CD4-positive, alpha-beta memory T cell (primary cell): ENCODE results near the gene MORC4. TPM values are rescaled to one million over a fixed set of nuclear protein-coding genes. Genes with fewer than 3 reads are reported as not detected.

ENCODE experiments used
- CTCF ChIA-PET: fragments of 350-600 bp; sonication (Branson Sonifier 250); formaldehyde crosslinking; loops from one replicate; lab custom pipeline; 2021; ENCODE audit warnings: inconsistent platforms; ENCODE audit not compliant: partially characterized antibody; lab: Charles Lee
- POLR2A ChIA-PET: fragments of 350-600 bp; sonication (Branson Sonifier 250); formaldehyde crosslinking; loops from one replicate; lab custom pipeline; 2021; ENCODE audit not compliant: partially characterized antibody; lab: Charles Lee
- DNase-seq, 5 donors: peaks; one replicate each; pipeline versions ENCODE4 v3.0.0 to v3.0.0-alpha.2; 2020 to 2022; ENCODE audit warnings: mixed read lengths in 1 of 5
- H3K27ac ChIP-seq: one replicate; pipeline ENCODE4 v1.7.0; 2013; ENCODE audit warnings: low read depth, low read length
- H3K27me3 ChIP-seq: 2 replicates; pipeline ENCODE4 v1.7.0; 2013; ENCODE audit warnings: mild to moderate bottlenecking, low read length, moderate library complexity; ENCODE audit not compliant: insufficient read depth
- H3K36me3 ChIP-seq: 2 replicates; pipeline ENCODE4 v1.7.0; 2013; ENCODE audit warnings: mild to moderate bottlenecking, low read length, moderate library complexity; ENCODE audit not compliant: insufficient read depth
- H3K4me1 ChIP-seq: 2 replicates; pipeline ENCODE4 v1.7.0; 2013; ENCODE audit warnings: mild to moderate bottlenecking, low read length, moderate library complexity; ENCODE audit not compliant: insufficient read depth
- H3K4me3 ChIP-seq, 2 donors: one replicate each; pipeline ENCODE4 v1.7.0; 2013; ENCODE audit warnings: low read length in 2 of 2, mild to moderate bottlenecking in 1 of 2
- H3K9me3 ChIP-seq, 2 donors: one replicate each; pipeline ENCODE4 v1.7.0; 2013; ENCODE audit warnings: low read length in 2 of 2, control low read depth in 1 of 2; ENCODE audit not compliant: control insufficient read depth in 1 of 2
- H3K27ac Mint-ChIP-seq, 7 donors: one replicate each; pipeline ENCODE4 v1.8.0; 2020 to 2021; ENCODE audit warnings: mixed read lengths in 7 of 7, mild to moderate bottlenecking in 6 of 7, inconsistent platforms in 3 of 7, moderate library complexity in 3 of 7
- H3K27me3 Mint-ChIP-seq, 2 donors: one replicate each; pipeline ENCODE4 v1.8.0; 2020 to 2021; ENCODE audit warnings: mixed read lengths in 2 of 2
- H3K36me3 Mint-ChIP-seq, 2 donors: one replicate each; pipeline ENCODE4 v1.8.0; 2020 to 2021; ENCODE audit warnings: mixed read lengths in 2 of 2, inconsistent platforms in 1 of 2, mild to moderate bottlenecking in 1 of 2
- H3K4me1 Mint-ChIP-seq, 4 donors: one replicate each; pipeline ENCODE4 v1.8.0; 2020 to 2021; ENCODE audit warnings: mixed read lengths in 4 of 4, mild to moderate bottlenecking in 1 of 4
- H3K4me3 Mint-ChIP-seq, 8 donors: one replicate each; pipeline ENCODE4 v1.8.0; 2020 to 2021; ENCODE audit warnings: mixed read lengths in 8 of 8, mild to moderate bottlenecking in 7 of 8, moderate library complexity in 6 of 8, inconsistent platforms in 3 of 8
- H3K9me3 Mint-ChIP-seq, 8 donors: one replicate each; pipeline ENCODE4 v1.8.0; 2020 to 2021; ENCODE audit warnings: mixed read lengths in 8 of 8, mild to moderate bottlenecking in 5 of 8, inconsistent platforms in 3 of 8, moderate library complexity in 1 of 8
- intact Hi-C: fragments of 100-400 bp; cut with micrococcal nuclease; formaldehyde crosslinking; loops from one replicate; pipeline ENCODE4 v1.15.1; 2023
- polyA plus RNA-seq, 2 donors: library from polyadenylated mRNA; unstranded; fragments of 300-500 nt; fragmentation: Illumina TruSeq; gene quantifications; one replicate each; pipeline ENCODE4 v1.2.3, GENCODE V29; 2021
- total RNA-seq, 2 experiments: library from RNA; stranded (reverse); gene quantifications; one replicate each; pipeline ENCODE4 v1.2.3, GENCODE V29; 2021

MORC4 gene
- total and polyA plus RNA-seq, 4 experiments from 2014 or later = 7.9 to 12.6 (median 11.5) TPM

GRCh38 chrX:106933538-106933961 lies 66.5 kb downstream of the MORC4 start:
- Mint-ChIP-seq H3K36me3 (no peaks in the 10 kb centered on the region), H3K27ac (peak overlapping the region in 1 of 7 donors; percentile 73), H3K9me3 (no peaks in the 10 kb centered on the region), H3K4me3 (no peak overlapping the region), H3K27me3 (no peaks in the 10 kb centered on the region), H3K4me1 (peaks cover 2 to 15% (median 9%) of the 10 kb centered on the region in 4 donors)
- CTCF ChIA-PET = no interaction called here
- no peaks in the 10 kb centered on the region for H3K27me3 ChIP-seq
- H3K27ac ChIP-seq = no peak overlapping the region
- POLR2A ChIA-PET = no interaction called here
- intact Hi-C loops = no loop called here
- no peak overlapping the region for H3K4me3 ChIP-seq
- H3K9me3 ChIP-seq = no peaks in the 10 kb centered on the region
- DNase-seq = no peak
- H3K36me3 ChIP-seq = no peaks in the 10 kb centered on the region
- peaks cover 9% of the 10 kb centered on the region for H3K4me1 ChIP-seq

DNA sequence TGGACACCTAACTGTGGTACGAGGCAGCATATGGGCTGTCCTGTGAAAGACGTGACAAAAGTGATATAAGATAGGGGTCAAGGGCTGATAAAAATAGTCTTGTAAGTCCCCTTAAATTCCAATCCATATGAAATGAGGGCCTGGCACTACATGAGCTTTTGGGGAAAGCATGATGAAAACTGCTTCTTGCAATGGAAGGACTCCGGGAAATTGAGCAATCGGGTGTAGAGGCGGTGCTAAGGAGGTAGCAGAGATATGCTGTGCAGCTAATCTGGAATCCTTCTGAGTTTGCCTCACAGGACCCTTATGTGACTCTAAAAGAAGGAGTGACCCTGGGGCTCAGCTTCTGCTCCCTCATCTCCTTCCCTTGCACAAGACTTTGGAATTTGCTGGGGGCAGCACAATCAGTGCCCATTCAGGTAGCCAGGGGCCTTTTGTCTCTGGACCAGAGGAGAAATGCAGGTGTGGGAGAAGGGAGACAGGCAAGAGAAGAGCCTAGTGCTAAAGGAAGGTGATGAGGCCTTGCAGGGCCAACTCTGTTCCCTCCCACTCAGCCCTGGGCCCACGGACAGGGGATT lies 67.0 kb downstream of the MORC4 start:
- H3K4me3 Mint-ChIP-seq = peak overlapping the region in 1 of 8 donors; percentile 26
- no peak overlapping the region for H3K4me3 ChIP-seq
- no peaks in the 10 kb centered on the region for H3K9me3 Mint-ChIP-seq
- peak overlapping the region in 3 of 7 donors; percentile 38 to 55 (median 41) for H3K27ac Mint-ChIP-seq
- intact Hi-C loops = no loop called here
- ChIA-PET CTCF (interaction anchor here (1.4 to 1.6 kb wide), 2 partner anchors 30 to 35 kb away, joined by 3 to 4 read pairs; partner anchors contain the start of gene RIPPLY1), POLR2A (no interaction called here)
- H3K27me3 Mint-ChIP-seq = no peaks in the 10 kb centered on the region
- no peak for DNase-seq
- no peaks in the 10 kb centered on the region for H3K9me3 ChIP-seq
- H3K4me1 ChIP-seq = peaks cover 9% of the 10 kb centered on the region
- H3K36me3 Mint-ChIP-seq = no peaks in the 10 kb centered on the region
- peaks cover 2 to 15% (median 9%) of the 10 kb centered on the region in 4 donors for H3K4me1 Mint-ChIP-seq
- no peaks in the 10 kb centered on the region for H3K36me3 ChIP-seq
- no peaks in the 10 kb centered on the region for H3K27me3 ChIP-seq
- no peak overlapping the region for H3K27ac ChIP-seq

DNA sequence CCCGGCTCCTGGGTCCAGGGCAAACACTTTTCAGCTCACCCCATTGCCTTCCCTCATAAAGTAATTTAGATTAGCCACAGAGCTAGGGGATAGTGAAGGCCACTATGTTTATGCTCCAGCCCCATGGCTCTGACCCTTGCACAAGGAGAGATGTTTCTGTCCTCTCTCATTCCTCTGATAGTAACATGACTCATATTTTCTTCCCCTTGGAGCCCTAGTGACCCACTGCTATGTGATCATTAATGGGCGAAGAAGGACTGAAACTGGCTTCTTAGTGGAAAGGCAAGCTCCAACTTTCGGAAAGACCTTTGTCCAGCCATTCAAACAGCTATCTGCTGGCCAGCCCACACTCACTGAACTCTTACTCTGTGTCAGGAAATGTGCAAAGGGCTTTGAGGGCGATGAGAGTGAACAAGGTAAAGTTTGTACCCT lies 67.5 kb downstream of the MORC4 start:
- H3K4me1 ChIP-seq = peaks cover 9% of the 10 kb centered on the region
- Mint-ChIP-seq H3K36me3 (no peaks in the 10 kb centered on the region), H3K4me1 (peaks cover 2 to 15% (median 9%) of the 10 kb centered on the region in 4 donors), H3K27ac (peak overlapping the region in 2 of 7 donors; percentile 11 to 38), H3K27me3 (no peaks in the 10 kb centered on the region), H3K4me3 (no peak overlapping the region), H3K9me3 (no peaks in the 10 kb centered on the region)
- H3K4me3 ChIP-seq = no peak overlapping the region
- POLR2A ChIA-PET = no interaction called here
- no peaks in the 10 kb centered on the region for H3K9me3 ChIP-seq
- intact Hi-C loops = no loop called here
- no peaks in the 10 kb centered on the region for H3K36me3 ChIP-seq
- H3K27ac ChIP-seq = no peak overlapping the region
- no peaks in the 10 kb centered on the region for H3K27me3 ChIP-seq
- CTCF ChIA-PET = interaction anchor here (1.4 to 1.6 kb wide), 2 partner anchors 30 to 34 kb away, joined by 3 to 4 read pairs; partner anchors contain the start of gene RIPPLY1
- DNase-seq = no peak

GRCh38 chrX:106931831-106932491 lies 68.1 kb downstream of the MORC4 start:
- H3K4me1 Mint-ChIP-seq = peaks cover 2 to 15% (median 9%) of the 10 kb centered on the region in 4 donors
- Histone ChIP-seq H3K4me1 (peaks cover 9% of the 10 kb centered on the region), H3K9me3 (no peaks in the 10 kb centered on the region), H3K4me3 (no peak overlapping the region), H3K27ac (no peak overlapping the region), H3K36me3 (no peaks in the 10 kb centered on the region), H3K27me3 (no peaks in the 10 kb centered on the region)
- CTCF ChIA-PET = interaction anchor here (1.4 to 1.6 kb wide), 2 partner anchors 29 to 34 kb away, joined by 3 to 4 read pairs; partner anchors contain the start of gene RIPPLY1
- H3K27ac Mint-ChIP-seq = no peak overlapping the region
- H3K4me3 Mint-ChIP-seq = no peak overlapping the region
- POLR2A ChIA-PET = no interaction called here
- H3K27me3 Mint-ChIP-seq = no peaks in the 10 kb centered on the region
- H3K9me3 Mint-ChIP-seq = no peaks in the 10 kb centered on the region
- H3K36me3 Mint-ChIP-seq = no peaks in the 10 kb centered on the region
- DNase-seq = no peak
- intact Hi-C loops = no loop called here

DNA sequence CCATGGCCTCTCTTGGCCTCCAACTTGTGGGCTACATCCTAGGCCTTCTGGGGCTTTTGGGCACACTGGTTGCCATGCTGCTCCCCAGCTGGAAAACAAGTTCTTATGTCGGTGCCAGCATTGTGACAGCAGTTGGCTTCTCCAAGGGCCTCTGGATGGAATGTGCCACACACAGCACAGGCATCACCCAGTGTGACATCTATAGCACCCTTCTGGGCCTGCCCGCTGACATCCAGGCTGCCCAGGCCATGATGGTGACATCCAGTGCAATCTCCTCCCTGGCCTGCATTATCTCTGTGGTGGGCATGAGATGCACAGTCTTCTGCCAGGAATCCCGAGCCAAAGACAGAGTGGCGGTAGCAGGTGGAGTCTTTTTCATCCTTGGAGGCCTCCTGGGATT lies 71.8 kb downstream of the MORC4 start:
- Mint-ChIP-seq H3K4me3 (no peak overlapping the region), H3K27me3 (no peaks in the 10 kb centered on the region), H3K4me1 (peaks cover 0 to 7% (median 2%) of the 10 kb centered on the region in 4 donors), H3K9me3 (no peaks in the 10 kb centered on the region), H3K27ac (no peak overlapping the region), H3K36me3 (no peaks in the 10 kb centered on the region)
- Histone ChIP-seq H3K4me3 (no peak overlapping the region), H3K36me3 (no peaks in the 10 kb centered on the region), H3K27me3 (no peaks in the 10 kb centered on the region), H3K27ac (no peak overlapping the region), H3K9me3 (no peaks in the 10 kb centered on the region), H3K4me1 (peaks cover 3% of the 10 kb centered on the region)
- no peak for DNase-seq
- POLR2A ChIA-PET = no interaction called here
- intact Hi-C loops = no loop called here
- CTCF ChIA-PET = no interaction called here

DNA sequence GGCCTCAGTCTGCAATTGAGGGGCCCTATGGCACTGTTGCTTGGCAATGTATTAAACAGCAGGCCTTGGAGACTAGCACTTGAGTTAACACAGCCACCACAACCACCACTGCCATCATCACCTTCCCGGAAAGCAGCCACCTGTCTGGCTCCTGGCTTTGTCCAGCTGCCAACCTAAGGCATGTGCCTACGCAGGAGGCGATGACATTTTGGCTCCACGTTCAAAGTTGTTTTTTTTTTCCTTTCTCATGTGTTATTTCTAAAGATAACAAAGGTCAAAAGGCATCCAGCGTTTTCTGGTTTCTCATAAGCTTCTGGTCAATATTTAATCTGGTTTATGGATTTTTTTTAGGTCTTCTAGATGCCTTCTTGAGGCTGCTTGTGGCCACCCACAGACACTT lies 72.3 kb downstream of the MORC4 start:
- Mint-ChIP-seq H3K27ac (no peak overlapping the region), H3K27me3 (no peaks in the 10 kb centered on the region), H3K9me3 (no peaks in the 10 kb centered on the region), H3K4me3 (no peak overlapping the region), H3K4me1 (peaks cover 0 to 2% (median under 1%) of the 10 kb centered on the region in 4 donors), H3K36me3 (no peaks in the 10 kb centered on the region)
- DNase-seq = no peak
- ChIA-PET POLR2A (no interaction called here), CTCF (no interaction called here)
- Histone ChIP-seq H3K4me1 (no peaks in the 10 kb centered on the region), H3K27me3 (no peaks in the 10 kb centered on the region), H3K4me3 (no peak overlapping the region), H3K27ac (no peak overlapping the region), H3K36me3 (no peaks in the 10 kb centered on the region), H3K9me3 (no peaks in the 10 kb centered on the region)
- intact Hi-C loops = no loop called here

DNA sequence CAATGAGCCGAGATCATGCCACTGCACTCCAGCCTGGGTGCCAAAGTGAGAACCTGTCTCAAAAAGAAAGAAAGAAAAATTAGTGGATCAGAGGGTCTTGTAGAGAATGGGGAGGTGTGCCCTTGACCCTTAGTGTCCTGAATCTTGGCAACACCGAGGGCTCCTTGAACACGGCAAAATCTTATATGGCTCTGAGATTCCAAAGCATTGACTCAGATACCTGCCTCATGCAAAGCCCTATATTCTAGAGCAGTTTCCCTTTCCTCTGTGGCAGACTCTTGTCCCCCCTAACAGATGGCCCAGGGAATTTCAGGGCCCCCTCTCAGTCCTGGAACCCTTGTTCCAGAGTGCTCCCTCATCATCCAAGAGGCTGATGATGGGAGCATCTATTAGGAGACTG lies 73.0 kb downstream of the MORC4 start:
- Histone ChIP-seq H3K4me1 (no peaks in the 10 kb centered on the region), H3K4me3 (no peak overlapping the region), H3K9me3 (no peaks in the 10 kb centered on the region), H3K36me3 (no peaks in the 10 kb centered on the region), H3K27me3 (no peaks in the 10 kb centered on the region), H3K27ac (no peak overlapping the region)
- Mint-ChIP-seq H3K9me3 (no peaks in the 10 kb centered on the region), H3K4me3 (no peak overlapping the region), H3K27ac (no peak overlapping the region), H3K36me3 (no peaks in the 10 kb centered on the region), H3K27me3 (no peaks in the 10 kb centered on the region), H3K4me1 (no peaks in the 10 kb centered on the region)
- POLR2A ChIA-PET = no interaction called here
- intact Hi-C loops = no loop called here
- DNase-seq = no peak
- CTCF ChIA-PET = no interaction called here
